NB4 (cell line): Measurements from ENCODE around the gene TNN.

Experiments used
- CTCF ChIP-seq: IDR thresholded peaks from one replicate; pipeline ENCODE4 v1.5.1; 2012; ENCODE audit warnings: low read depth, low read length
- MAX ChIP-seq: IDR thresholded peaks from 2 replicates; pipeline ENCODE4 v1.6.1; 2011; ENCODE audit warnings: low read depth, low read length
- MYC ChIP-seq: IDR thresholded peaks from 2 replicates; pipeline ENCODE4 v1.6.1; 2011; ENCODE audit warnings: low read depth, low read length
- POLR2A ChIP-seq: IDR thresholded peaks from 2 replicates; pipeline ENCODE4 v1.6.1; 2011; ENCODE audit warnings: mild to moderate bottlenecking; ENCODE audit not compliant: insufficient read length; ENCODE audit errors: extremely low read depth

- no peak for TF ChIP-seq CTCF
- no peak for TF ChIP-seq POLR2A
- peak; percentile 91 for TF ChIP-seq MYC
- peak; percentile 97 for TF ChIP-seq MAX
These were observed 4.7 kb downstream of the TNN start for GRCh38 chr1:175072099-175072951.
